Activated CD4-positive, alpha-beta memory T cell treated with anti-CD3 and anti-CD28 coated beads, Interleukin-2, amount 10 ng/mL, durations not matched to agents 7 days and 5 days (primary cell): ENCODE results near the gene GAGE12H. TPM values are rescaled to one million over a fixed set of nuclear protein-coding genes. Genes with fewer than 3 reads are reported as not detected.
"Not testable (repeated sequence)": the region's sequence is repeated elsewhere in the genome, so short reads cannot be mapped to it uniquely, and the experiment has no call there.

Source experiments
- CTCF ChIA-PET: fragments of 350-600 bp; sonication (Branson Sonifier 250); formaldehyde crosslinking; loops from one replicate; lab custom pipeline; 2021; ENCODE audit warnings: antibody characterized with exemption, inconsistent platforms; lab: Charles Lee
- POLR2A ChIA-PET: fragments of 350-600 bp; sonication (Branson Sonifier 250); formaldehyde crosslinking; loops from one replicate; lab custom pipeline; 2021; ENCODE audit warnings: antibody characterized with exemption; lab: Charles Lee
- DNase-seq: peaks from one replicate; pipeline ENCODE4 v3.0.0-alpha.2; 2020
- H3K27ac Mint-ChIP-seq: one replicate; pipeline ENCODE4 v1.8.0; 2021; ENCODE audit warnings: mild to moderate bottlenecking, mixed read lengths
- H3K27me3 Mint-ChIP-seq: one replicate; pipeline ENCODE4 v1.8.0; 2021; ENCODE audit warnings: mixed read lengths
- H3K36me3 Mint-ChIP-seq: one replicate; pipeline ENCODE4 v1.8.0; 2021; ENCODE audit warnings: low read depth, mixed read lengths
- H3K4me1 Mint-ChIP-seq: one replicate; pipeline ENCODE4 v1.8.0; 2021; ENCODE audit warnings: mixed read lengths
- H3K4me3 Mint-ChIP-seq: one replicate; pipeline ENCODE4 v1.8.0; 2021; ENCODE audit warnings: mild to moderate bottlenecking, mixed read lengths
- H3K9me3 Mint-ChIP-seq: one replicate; pipeline ENCODE4 v1.8.0; 2021; ENCODE audit warnings: mixed read lengths
- total RNA-seq, 2 experiments: library from RNA; stranded (reverse); gene quantifications; one replicate each; pipeline ENCODE4 v1.2.3, GENCODE V29; 2021

GAGE12H gene
- total RNA-seq = not detected

GRCh38 chrX:49579649-49580048 is at the start of gene GAGE12H:
Gene GAGE12H, plus strand, starts transcription at chrX:49579949. Its CDS starts 1,155 bp downstream, at chrX:49581104.
- H3K4me3 Mint-ChIP-seq, CTCF ChIA-PET, H3K36me3 Mint-ChIP-seq, H3K4me1 Mint-ChIP-seq, H3K27me3 Mint-ChIP-seq, DNase-seq, H3K9me3 Mint-ChIP-seq, H3K27ac Mint-ChIP-seq, POLR2A ChIA-PET: not testable (repeated sequence)

GRCh38 chrX:49531877-49532276 is 47.9 kb upstream of the GAGE12H start, which contains the start of gene GAGE12C:
Gene GAGE12C, plus strand, starts transcription at chrX:49532177. Its CDS starts 1,155 bp downstream, at chrX:49533332.
- DNase-seq, H3K27ac Mint-ChIP-seq, H3K9me3 Mint-ChIP-seq, CTCF ChIA-PET, H3K36me3 Mint-ChIP-seq, H3K4me1 Mint-ChIP-seq, H3K4me3 Mint-ChIP-seq, H3K27me3 Mint-ChIP-seq, POLR2A ChIA-PET: not testable (repeated sequence)

- H3K27me3 Mint-ChIP-seq, POLR2A ChIA-PET, H3K4me3 Mint-ChIP-seq, DNase-seq, H3K27ac Mint-ChIP-seq, CTCF ChIA-PET, H3K4me1 Mint-ChIP-seq, H3K36me3 Mint-ChIP-seq, H3K9me3 Mint-ChIP-seq: not testable (repeated sequence)
Measured at GRCh38 chrX:49541433-49541832, 38.3 kb upstream of the GAGE12H start, which contains the start of gene GAGE12D. Gene GAGE12D, plus strand, starts transcription at chrX:49541733. Its CDS starts 1,155 bp downstream, at chrX:49542888.

- H3K9me3 Mint-ChIP-seq, DNase-seq, POLR2A ChIA-PET, H3K36me3 Mint-ChIP-seq, H3K27ac Mint-ChIP-seq, H3K27me3 Mint-ChIP-seq, H3K4me3 Mint-ChIP-seq, CTCF ChIA-PET, H3K4me1 Mint-ChIP-seq: not testable (repeated sequence)
Measured at GRCh38 chrX:49550989-49551388, 28.8 kb upstream of the GAGE12H start, which contains the start of gene GAGE12E. Gene GAGE12E, plus strand, starts transcription at chrX:49551289. Its CDS starts 1,155 bp downstream, at chrX:49552444.

GRCh38 chrX:49560542-49560941 is 19.2 kb upstream of the GAGE12H start, which contains the start of gene GAGE12F:
Gene GAGE12F, plus strand, starts transcription at chrX:49560842. Its CDS starts 1,155 bp downstream, at chrX:49561997.
- H3K36me3 Mint-ChIP-seq, H3K9me3 Mint-ChIP-seq, H3K27ac Mint-ChIP-seq, DNase-seq, H3K4me3 Mint-ChIP-seq, CTCF ChIA-PET, H3K4me1 Mint-ChIP-seq, POLR2A ChIA-PET, H3K27me3 Mint-ChIP-seq: not testable (repeated sequence)

- H3K27ac Mint-ChIP-seq, CTCF ChIA-PET, H3K27me3 Mint-ChIP-seq, H3K36me3 Mint-ChIP-seq, POLR2A ChIA-PET, H3K4me1 Mint-ChIP-seq, H3K9me3 Mint-ChIP-seq, DNase-seq, H3K4me3 Mint-ChIP-seq: not testable (repeated sequence)
Measured at GRCh38 chrX:49568728-49569127, 11.0 kb upstream of the GAGE12H start.

GRCh38 chrX:49569152-49569551 is 10.6 kb upstream of the GAGE12H start:
- H3K4me1 Mint-ChIP-seq, POLR2A ChIA-PET, DNase-seq, H3K9me3 Mint-ChIP-seq, H3K27ac Mint-ChIP-seq, H3K36me3 Mint-ChIP-seq, CTCF ChIA-PET, H3K27me3 Mint-ChIP-seq, H3K4me3 Mint-ChIP-seq: not testable (repeated sequence)

- H3K4me3 Mint-ChIP-seq, CTCF ChIA-PET, H3K9me3 Mint-ChIP-seq: not testable (repeated sequence)
Measured at GRCh38 chrX:49570100-49570499, 9.6 kb upstream of the GAGE12H start, which contains the start of gene GAGE12G. Gene GAGE12G, plus strand, starts transcription at chrX:49570400. Its CDS starts 1,155 bp downstream, at chrX:49571555.

GRCh38 chrX:49589196-49589595 is 9.4 kb downstream of the GAGE12H start, which contains the start of gene GAGE2A:
Gene GAGE2A, plus strand, starts transcription at chrX:49589496. Its CDS starts 1,155 bp downstream, at chrX:49590651.
- H3K9me3 Mint-ChIP-seq, H3K4me1 Mint-ChIP-seq, H3K27ac Mint-ChIP-seq, POLR2A ChIA-PET, H3K27me3 Mint-ChIP-seq, CTCF ChIA-PET, H3K36me3 Mint-ChIP-seq, H3K4me3 Mint-ChIP-seq, DNase-seq: not testable (repeated sequence)

More at GRCh38 chrX:49570100-49570499, 9.6 kb upstream of the GAGE12H start, which contains the start of gene GAGE12G:
- DNase-seq, H3K4me1 Mint-ChIP-seq, POLR2A ChIA-PET, H3K27ac Mint-ChIP-seq, H3K27me3 Mint-ChIP-seq, H3K36me3 Mint-ChIP-seq: not testable (repeated sequence)

GRCh38 chrX:49589769-49590478 is 10.2 kb downstream of the GAGE12H start:
- H3K4me1 Mint-ChIP-seq, H3K27me3 Mint-ChIP-seq, POLR2A ChIA-PET, H3K27ac Mint-ChIP-seq, H3K4me3 Mint-ChIP-seq, CTCF ChIA-PET, H3K9me3 Mint-ChIP-seq, H3K36me3 Mint-ChIP-seq: not testable (repeated sequence)
- peak; percentile 18 for DNase-seq

GRCh38 chrX:49590488-49590887 is 10.7 kb downstream of the GAGE12H start:
- CTCF ChIA-PET, H3K4me1 Mint-ChIP-seq, H3K27me3 Mint-ChIP-seq, H3K4me3 Mint-ChIP-seq, H3K27ac Mint-ChIP-seq, H3K36me3 Mint-ChIP-seq, POLR2A ChIA-PET, H3K9me3 Mint-ChIP-seq: not testable (repeated sequence)
- peak; percentile 11 for DNase-seq

GRCh38 chrX:49598720-49599119 is 19.0 kb downstream of the GAGE12H start, which contains the start of gene GAGE1:
Gene GAGE1, plus strand, starts transcription at chrX:49599020. Its CDS starts 1,155 bp downstream, at chrX:49600175.
- H3K4me1 Mint-ChIP-seq, H3K9me3 Mint-ChIP-seq, H3K27me3 Mint-ChIP-seq, H3K27ac Mint-ChIP-seq, DNase-seq, CTCF ChIA-PET, POLR2A ChIA-PET, H3K4me3 Mint-ChIP-seq, H3K36me3 Mint-ChIP-seq: not testable (repeated sequence)

- ChIA-PET POLR2A (no interaction called here), CTCF (no interaction called here)
- Mint-ChIP-seq H3K4me1 (no peaks in the 10 kb centered on the region), H3K9me3 (no peaks in the 10 kb centered on the region), H3K27ac (no peak overlapping the region), H3K4me3 (no peak overlapping the region), H3K36me3 (no peaks in the 10 kb centered on the region), H3K27me3 (peaks cover 2% of the 10 kb centered on the region)
- DNase-seq = no peak
Measured at GRCh38 chrX:49610718-49611310, 31.1 kb downstream of the GAGE12H start.
